Stimulated activated CD4-positive, alpha-beta T cell treated with anti-CD3 and anti-CD28 coated beads, Interleukin-4, amount 100 ng/mL, for 48 hours (primary cell): ENCODE data around the gene ATP9A.
"Not testable (repeated sequence)": the region's sequence is repeated elsewhere in the genome, so short reads cannot be mapped to it uniquely, and the experiment has no call there.

ENCODE experiments used
- DNase-seq, 2 donors: peaks; one replicate each; pipeline ENCODE4 v3.0.0-alpha.2; 2020; ENCODE audit warnings: low read depth in 2 of 2

ATP9A gene

DNA sequence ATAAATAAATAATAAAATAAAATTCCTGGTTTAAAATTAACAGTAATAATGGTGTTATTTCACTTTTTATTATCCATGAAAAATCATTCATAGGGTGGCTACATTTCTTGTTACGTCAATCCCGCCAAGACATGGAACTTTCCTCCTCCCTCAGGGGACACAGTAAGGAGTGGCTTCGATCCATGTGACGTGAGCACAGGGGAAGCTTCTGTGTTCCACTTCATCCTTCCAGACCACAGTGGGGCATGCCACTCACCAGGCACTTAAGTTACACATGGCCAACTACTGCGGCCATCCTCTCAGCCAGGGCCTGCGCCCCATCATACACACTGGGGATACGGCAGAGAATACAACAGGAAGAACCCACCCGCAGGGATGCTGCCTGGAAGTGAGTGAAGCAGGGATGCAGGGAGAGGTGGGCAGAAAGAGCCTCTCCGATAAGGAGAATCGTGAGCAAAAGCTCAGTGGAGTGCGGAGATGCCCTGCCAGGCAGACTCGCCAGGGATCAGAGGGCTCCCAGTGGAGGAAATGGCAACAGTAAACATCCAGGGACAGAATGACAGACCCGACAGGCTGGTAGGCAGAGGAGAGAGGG is 75.3 kb downstream of the ATP9A start:
- no peak for DNase-seq

DNA sequence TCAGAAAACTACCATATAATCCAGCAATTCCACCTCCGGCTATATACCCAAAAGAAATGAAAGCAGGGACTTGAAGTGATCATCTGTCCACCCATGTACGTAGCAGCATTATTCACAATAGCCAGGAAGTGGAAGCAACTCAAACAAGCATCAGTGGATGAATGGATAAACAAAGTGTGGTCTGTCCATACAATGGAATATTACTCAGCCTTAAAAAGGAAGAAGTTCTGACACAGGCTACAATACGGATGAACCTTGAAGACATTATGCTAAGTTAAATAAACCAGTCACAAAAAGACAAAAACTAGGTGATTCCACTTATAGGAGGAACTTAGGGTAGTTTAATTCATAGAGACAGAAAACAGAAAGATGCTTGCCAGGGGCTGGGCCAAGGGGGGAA is 76.5 kb downstream of the ATP9A start:
- no peak for DNase-seq

DNA sequence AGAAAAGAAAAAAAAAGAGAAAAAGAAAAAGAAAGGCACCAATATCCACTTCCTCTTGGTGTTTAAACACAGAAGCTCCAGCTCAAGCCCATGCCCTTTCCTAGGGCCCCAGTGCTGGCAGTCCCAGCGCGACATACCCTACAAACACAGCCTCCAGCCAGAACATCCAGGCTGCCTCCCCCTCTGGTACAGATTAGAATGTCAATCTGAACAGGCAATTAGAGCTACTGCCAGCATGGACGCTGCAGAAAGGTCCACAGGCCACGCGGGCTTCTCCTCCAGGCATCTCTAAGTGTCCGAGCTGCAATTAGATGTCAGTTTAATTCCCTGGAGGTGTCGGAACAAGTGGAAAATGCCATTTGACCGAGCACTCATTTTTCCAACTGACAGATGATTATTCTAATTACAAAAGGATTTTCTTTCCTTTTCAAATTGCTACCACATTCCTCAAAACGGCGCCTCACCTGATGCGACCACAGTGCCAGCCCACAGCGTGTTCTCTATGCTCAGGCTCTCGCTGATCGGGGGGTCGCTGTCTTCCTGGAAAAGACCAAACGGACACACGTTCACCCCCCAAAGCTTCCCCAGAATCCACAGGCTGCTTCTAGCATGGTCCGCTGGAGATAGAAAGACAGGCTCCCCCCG is 79.5 kb downstream of the ATP9A start:
- DNase-seq: no peak

DNA sequence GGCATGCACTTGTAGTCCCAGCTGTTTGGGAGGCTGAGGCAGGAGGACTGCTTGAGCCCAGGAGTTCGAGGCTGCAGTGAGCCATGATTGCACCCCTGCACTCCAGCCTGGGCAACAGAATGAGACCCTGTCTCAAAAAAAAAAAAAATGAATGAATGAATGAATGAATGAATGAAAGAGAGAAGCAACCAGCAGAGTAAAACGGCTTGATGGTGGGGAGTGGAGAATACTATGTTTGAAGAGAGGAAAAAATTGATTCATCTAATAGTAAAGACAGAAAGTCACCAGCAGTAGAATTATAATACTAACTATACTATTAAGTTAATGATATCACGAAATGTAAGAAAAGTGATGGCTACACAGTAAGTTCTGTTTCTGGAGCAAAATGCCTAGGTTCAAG is 80.6 kb downstream of the ATP9A start:
- DNase-seq: no peak

DNA sequence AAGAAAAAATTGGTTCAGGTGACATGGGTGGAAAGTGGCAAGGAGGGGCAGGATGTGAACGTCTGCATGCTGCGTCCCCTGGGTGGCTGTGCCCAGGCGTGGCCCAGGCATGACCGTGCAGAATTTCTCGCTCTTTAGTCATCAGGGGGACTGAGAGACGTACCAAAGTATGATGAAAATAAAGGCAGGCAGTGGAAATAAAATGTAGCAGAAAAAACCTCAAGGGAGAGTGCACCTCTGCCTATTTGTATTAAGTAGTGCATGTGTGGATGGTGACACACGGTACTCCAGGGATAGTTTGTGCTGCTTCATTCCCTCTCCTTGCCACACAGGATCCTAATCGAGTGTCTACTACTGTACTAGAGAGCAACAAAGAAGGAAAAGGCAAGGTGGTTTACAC is 81.1 kb downstream of the ATP9A start:
- no peak for DNase-seq

DNA sequence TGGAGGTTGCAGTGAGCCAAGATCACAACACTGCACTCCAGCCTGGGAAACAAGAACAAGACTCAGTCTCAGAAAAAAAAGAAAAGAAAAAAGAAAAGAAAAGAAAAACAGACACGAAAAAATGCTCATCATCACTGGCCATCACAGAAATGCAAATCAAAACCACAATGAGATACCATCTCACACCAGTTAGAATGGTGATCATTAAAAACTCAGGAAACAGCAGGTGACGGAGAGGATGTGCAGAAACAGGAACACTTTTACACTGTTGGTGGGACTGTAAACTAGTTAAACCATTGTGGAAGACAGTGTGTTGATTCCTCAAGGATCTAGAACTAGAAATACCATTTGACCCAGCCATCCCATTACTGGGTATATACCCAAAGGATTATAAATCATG is 82.7 kb downstream of the ATP9A start:
- DNase-seq: not testable (repeated sequence)

DNA sequence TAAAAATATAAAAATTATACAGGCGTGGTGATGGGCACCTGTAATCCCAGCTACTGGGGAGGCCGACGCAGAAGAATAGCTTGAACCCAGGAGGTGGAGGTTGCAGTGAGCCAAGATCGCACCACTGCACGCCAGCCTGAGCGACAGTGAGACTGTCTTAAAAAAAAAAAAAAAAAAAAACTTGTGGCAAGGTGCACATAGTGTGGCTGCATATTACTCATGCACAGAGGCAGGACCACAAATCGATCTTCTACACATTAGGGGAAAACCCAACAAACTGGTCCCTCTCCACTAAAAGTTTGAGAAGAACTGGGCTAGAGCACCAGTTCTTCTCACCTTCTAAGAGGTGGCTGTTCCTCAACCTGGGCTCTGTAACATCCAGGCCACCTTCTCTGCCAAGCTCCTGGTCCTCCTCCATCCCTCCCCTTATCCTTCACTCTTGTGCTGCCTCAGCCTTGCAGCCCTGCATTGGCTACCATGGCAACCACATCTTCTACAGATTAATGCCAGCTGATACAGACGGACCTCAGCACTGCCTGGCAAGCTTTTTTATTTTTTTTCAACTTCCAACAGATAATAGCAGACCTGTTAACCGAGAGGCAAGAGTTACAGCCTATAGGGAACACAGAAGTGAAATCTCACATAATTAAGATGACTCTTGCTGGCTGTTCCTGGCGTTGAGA is 88.0 kb downstream of the ATP9A start:
- DNase-seq: no peak

DNA sequence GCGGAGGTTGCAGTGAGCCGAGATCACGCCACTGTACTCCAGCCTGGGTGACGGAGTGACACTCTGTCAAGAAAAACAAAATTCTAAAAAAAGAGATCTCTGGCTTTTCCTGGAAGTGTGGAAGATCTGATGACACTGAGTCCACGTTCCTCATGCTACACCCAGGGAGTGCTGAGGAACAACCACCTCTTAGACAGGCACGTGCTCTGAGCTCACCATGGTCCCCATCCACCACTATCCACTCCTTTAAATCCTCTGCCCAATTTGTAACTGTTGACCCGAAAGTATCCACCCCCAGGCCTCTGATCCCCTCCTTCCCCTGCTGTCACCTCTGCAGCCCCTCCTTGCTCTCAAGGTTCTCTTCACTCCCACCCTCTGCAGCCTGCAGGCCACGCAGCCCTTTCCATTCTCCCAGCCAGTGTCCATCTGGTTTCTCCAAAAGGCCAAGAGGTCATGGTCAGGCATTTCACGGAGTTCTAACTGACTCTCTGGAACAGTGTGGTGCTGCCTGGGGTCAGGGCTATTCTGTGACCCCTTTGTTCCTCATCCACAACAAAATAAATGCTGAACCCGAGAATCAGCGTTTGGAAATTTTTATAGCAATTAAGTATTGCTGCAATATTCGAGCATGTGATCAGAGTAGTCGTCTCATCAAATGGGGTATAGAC is 88.8 kb downstream of the ATP9A start:
- no peak for DNase-seq

DNA sequence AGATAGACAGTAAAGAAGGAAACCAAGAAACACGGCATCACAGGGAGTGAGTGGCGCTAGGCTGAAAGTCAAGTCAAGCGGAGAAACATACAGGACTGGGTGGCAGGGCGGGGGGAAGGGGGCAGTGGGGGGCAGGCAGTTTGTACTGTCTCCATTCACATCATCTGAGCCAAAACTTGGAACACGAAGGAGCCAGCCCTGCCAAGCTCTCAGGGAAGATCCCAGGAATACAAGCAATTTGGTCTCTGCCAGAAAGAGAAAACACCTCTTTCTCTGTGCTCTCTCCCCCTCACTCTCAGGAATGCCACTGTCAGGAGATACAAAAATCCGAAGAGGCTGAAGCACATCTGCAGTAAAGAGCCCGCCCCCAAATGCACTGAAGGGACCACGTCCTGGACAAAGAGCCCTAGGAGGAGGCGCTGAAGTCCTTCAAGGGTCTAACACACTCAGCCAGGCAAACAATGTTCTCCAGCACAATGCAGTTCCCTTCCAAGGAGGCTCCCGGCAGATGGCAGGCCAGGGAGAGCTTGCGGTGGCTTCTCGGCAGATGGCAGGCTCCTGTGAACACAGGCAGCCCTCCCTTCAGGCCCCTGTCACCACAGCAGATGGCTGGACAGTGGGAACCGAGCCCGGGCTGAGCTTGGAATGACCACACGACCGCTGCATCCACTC is 90.0 kb downstream of the ATP9A start:
- DNase-seq: no peak

DNA sequence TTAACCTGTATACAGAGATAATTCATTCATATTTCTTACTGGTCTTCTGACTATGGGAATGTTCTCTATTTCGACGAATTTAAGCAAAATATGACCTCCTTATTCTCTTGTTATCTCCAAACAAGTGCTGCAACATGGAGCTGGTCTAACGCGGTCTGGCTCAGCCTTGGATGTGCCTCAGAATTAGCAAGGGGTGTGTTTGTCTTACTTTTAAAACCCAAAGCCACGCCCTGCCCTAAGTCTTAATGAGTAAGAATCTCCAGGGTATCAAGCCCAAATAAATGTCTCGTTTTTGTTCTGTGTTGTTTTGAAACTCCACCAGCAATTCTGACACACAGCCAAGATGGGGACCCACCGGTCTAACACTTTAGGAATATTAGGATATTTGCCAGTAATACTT is 99.2 kb downstream of the ATP9A start:
- no peak for DNase-seq

DNA sequence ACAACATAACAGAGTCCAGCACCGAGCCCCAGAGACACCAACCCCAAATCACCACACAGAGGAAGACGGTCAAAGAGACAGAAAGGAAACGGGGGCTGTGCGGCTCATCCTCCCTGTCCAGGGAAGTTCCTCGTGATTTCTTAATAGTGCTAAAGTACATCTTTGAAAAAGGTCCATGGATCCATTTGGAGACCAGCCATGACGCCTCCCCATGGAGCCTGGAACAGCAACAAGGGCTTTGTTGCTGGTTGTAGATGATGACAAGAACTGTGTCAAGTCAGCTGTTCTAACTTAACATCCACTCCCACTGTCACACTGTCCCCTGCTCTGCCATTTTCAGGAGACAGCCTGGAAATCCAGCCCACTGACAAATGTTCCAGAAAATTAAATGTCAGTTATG is 99.7 kb downstream of the ATP9A start:
- no peak for DNase-seq

DNA sequence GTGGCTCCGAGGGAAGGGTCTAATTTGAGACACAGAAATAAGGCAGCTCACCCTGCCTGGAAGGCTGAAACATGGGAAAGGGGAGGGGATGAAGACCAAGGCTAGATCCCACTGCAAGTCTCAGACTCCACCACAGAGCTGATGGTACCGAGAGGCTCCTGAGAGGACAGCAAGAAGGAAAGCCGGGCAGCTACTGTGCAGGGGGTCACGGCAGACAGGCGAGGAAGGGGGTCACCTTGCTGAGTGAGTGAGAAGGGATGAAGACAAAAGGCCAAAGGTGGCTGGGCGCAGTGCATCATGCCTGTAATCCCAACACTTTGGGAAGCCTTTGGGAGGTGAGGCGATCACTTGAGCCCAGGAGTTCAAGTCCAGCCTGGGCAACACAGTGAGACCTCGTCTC is 100.7 kb downstream of the ATP9A start:
- no peak for DNase-seq

DNA sequence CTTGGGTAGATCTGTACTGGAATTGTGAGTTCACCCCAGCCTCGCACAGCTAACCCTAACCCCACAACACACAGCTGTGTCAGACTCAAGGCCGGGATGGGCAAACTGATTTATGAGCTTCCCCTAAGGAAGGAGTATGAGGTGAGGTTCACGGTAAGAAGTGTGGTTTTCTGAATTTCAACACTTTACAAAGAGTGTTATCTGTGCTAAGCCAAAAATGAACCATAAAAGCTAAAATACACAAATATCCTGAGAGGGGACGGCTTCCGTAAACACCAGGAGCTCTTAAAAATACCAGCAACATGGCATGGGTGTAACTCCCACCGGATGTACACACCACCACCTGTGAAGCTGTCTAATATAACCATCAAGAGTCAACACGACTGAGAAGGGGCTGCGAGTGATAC is 101.2 kb downstream of the ATP9A start:
- no peak for DNase-seq

DNA sequence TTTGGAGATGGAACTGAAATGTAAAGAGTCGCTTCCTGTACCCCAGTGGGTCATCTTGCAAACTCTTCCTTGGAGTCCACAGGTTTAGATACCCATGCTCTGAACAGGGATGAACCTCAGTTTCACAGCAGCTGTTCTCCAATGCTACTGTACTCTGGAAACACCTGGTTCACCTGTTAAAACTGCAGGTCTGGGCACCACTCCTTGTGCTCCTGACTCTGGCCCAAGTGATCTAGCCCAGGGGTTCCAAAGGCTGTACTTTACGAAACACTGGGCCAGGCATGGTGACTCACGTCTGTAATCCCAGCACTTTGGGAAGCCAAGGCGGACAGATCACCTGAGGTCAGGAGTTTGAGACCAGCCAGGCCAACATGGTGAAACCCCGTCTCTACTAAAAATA is 102.1 kb downstream of the ATP9A start:
- no peak for DNase-seq

DNA sequence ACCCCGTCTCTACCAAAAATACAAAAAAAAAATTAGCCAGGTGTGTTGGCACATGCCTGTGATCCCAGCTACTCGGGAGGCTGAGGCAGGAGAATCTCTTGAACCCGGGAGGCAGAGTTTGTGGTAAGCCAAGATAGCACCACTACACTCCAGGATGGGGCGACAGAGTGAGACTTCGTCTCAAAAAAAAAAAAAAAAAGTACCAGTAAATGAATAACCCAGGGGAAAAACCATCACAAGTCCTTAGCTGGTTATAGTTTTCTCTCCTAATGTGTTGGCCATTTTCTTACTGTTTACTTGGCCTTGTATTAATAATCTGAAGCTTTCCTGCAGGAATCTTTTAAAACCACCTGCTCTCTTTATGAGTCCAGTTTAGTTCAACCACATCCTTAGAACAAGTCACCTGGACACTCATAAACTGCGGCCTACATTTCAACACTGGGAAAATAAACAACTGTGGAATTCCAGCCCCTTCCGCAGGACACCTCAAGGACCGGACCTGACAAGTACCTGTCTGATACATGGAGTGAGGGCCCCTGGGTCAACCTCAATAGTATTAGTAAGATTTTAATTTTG is 102.6 kb downstream of the ATP9A start:
- DNase-seq: no peak

DNA sequence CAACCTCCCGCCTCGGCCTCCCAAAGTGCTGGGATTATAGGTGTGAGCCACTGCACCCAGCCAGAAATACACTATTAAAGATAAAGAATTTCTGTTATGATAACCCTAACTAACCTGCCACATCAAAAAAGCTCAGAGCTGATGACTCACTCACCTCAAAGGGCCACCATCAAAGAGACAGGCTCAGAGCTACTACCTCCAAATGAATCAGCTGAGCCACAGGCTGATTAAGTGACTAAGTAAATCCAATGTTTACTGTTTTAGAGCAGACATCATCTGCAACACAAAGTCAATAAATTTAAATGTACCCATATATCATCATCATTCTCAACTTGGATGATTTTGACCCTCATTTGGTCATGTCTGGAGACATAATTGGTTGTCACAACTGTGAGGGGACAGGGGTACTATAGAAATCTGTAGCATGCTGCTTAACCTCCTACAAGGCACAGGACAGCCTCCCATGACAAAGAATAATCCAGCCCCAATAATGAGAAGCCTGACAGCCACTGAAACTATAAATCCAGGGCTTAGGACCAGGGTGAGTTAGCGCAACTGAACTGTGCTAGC is 106.5 kb downstream of the ATP9A start:
- peak; percentile 26 to 40 for DNase-seq

DNA sequence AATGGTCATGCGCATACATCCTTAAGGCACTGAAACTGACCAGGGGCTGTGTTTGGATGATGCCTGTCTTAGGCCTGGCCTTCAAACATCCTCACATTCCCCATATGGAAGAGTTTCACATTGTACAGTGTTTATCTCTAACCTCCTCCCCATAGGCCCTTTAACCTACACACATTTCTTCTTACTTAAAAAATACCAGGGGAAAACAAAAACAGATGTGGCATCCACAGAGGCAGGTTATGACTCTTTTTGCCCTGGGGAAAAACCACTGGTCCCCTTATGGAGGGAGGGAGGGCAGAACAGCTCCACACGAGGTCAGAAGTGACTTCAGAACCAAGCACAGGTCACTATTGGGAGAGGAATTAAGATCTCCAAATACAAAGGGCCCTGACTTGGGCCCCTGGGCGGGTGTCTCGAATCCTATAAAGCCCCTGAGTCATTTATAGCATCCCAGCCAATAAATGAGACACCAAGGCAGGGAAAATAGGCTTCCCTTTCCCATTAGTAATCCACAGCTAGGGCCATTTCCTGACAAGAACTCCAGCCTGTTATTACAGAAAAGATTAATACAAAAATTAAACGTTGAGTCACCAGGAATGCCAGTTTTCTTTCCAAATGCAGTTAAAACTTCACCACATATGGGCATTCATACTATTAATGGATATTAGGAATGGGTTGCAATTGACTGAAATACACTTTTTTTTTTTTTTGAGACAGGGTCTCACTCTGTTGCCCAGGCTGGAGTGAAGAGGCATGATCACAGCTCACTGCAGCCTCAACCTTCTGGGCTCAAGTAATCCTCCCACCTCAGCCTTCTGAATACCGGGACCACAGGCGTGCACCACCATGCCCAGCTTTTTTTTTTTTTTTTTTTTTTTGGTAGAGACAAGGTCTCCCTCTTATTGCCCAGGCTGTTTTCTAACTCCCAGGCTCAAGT is 107.2 kb downstream of the ATP9A start:
- DNase-seq: no peak

DNA sequence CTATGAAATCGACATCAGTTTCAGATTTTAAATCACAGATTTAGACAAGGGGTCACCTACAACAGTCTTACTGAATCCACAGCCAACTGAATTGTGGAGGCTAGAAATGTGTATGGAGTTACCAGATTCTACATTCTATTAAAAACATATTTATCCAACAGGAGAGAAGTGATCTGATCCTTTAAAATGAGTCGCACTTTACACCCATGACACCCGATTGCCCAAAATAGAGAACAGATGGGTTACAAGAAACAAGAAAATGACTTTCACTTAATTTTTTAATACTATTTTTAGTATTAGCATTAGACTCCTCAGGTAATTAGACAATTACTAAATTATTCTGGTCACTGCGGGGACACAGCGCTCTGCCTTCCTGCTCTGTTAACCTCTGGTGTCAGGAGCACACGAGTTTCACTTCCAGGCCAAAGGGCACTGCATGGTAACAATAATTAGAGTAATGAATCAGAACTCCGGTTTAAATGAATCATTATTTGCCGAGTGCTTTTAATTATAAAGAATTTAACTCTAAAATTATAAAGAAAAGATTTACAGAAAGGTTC is 108.6 kb downstream of the ATP9A start:
- DNase-seq: no peak

DNA sequence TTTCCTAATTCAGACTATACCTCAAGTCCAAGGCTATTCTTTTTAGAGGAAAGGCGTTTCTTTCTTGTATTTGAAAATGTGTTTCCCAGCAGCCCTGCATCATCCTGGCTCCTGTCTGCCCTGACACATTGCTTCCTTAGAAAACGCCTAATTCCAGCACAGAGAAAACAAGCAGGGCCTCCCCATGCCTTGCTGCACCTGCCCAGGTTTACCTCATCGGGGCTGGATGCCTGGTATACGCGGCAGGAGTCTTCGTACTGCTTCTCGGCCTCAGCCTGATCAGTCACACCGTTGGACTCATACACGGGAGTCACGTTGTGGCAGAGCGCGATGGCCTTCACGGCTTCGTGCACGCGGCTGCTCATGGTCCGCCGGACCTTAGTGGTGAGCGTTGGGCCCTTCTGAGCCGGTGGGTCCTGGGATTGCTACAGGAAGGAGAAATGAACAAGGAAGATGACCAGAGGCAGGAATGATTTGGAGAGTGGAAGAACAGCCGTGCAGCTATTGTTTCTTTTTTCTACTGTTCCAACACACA is 111.4 kb downstream of the ATP9A start:
- no peak for DNase-seq

DNA sequence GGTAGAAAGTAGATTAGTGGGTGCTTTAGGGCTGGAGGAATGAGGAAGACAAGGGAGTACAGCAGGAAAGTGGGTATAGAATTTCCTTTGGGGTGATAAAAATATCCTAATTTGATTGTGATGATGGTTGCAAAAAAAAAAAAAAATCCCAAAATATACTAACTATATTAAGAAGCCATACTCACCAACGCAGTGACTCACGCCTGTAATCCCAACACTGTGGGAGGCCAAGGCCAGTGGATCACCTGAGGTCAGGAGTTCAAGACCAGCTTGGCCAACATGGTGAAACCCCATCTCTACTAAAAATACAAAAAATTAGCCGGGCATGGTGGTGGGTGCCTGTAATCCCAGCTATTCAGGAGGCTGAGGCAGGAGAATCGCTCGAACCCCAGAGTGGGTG is 112.1 kb downstream of the ATP9A start:
- DNase-seq: not testable (repeated sequence)
